GM12892 (cell line): ENCODE measurements around the gene TENM3.

Experiments used
- POLR2AphosphoS5 ChIP-seq: IDR thresholded peaks from 2 replicates; pipeline ENCODE4 v1.6.1; 2011; ENCODE audit warnings: low read depth, low read length, control low read depth
- TAF1 ChIP-seq: IDR thresholded peaks from 2 replicates; pipeline ENCODE4 v1.6.1; 2011; ENCODE audit warnings: low read depth, mild to moderate bottlenecking, control low read depth, low read length, borderline replicate concordance

DNA sequence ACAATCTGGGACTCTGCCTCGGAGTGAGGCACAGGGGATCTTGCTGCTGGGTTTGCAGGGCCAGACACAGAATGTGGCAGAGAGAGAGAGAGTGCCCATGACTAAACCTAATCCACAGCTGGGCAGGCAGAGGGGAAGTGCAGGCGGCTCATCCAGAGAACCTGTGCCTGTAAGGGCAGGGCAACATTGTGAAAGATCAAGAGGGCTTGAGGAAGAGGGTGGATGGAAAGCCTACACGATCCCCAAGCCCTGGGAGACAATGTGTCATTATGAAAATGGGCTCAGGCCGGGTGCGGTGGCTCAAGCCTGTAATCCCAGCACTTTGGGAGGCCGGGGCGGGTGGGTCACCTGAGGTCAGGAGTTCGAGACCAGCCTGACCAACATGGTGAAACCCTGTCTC is 40.6 kb upstream of the TENM3 start:
- no peak for TF ChIP-seq TAF1
- TF ChIP-seq POLR2AphosphoS5 = no peak
